ENCODE data around the gene CSMD2.

CSMD2 gene

GRCh38 chr1:34164771-34165391, at the start of gene CSMD2:
TSS of gene CSMD2 (minus strand) at chr1:34165230. CDS start at chr1:34165097, 133 bp downstream.
- Histone ChIP-seq H3K27ac (no peak within 1 kb of the TSS), H3K9me3 (no peaks in the 10 kb centered on the region), H3K36me3 (no peaks in the 10 kb centered on the region), H3K4me1 (ENCODE audit: control insufficient read depth in 1 of 2, insufficient read depth in 1 of 2, low read depth in 1 of 2, low read length in 1 of 2) (no peaks in the 10 kb centered on the region), H3K27me3 (peaks cover 100% of the 10 kb centered on the region), H3K4me3 (ENCODE audit: low read depth in 1 of 2, low read length in 1 of 2) (no peak within 1 kb of the TSS)
- no peak for TF ChIP-seq CTCF (IDR thresholded peaks at IDR 0.05)

GRCh38 chr1:34213956-34214355, 48.9 kb upstream of the CSMD2 start:
- no peak for TF ChIP-seq CTCF (IDR thresholded peaks at IDR 0.05)
- no peaks in the 10 kb centered on the region for H3K4me1 ChIP-seq (ENCODE audit: control insufficient read depth in 1 of 2, insufficient read depth in 1 of 2, low read depth in 1 of 2, low read length in 1 of 2)
- no peaks in the 10 kb centered on the region for H3K27me3 ChIP-seq
- no peak overlapping the region for H3K27ac ChIP-seq
- no peaks in the 10 kb centered on the region for H3K9me3 ChIP-seq
- no peaks in the 10 kb centered on the region for H3K36me3 ChIP-seq
- H3K4me3 ChIP-seq (ENCODE audit: low read depth in 1 of 2, low read length in 1 of 2) = no peak overlapping the region

GRCh38 chr1:34212673-34213072, 47.6 kb upstream of the CSMD2 start:
- Histone ChIP-seq H3K4me1 (ENCODE audit: control insufficient read depth in 1 of 2, insufficient read depth in 1 of 2, low read depth in 1 of 2, low read length in 1 of 2) (no peaks in the 10 kb centered on the region), H3K27me3 (no peaks in the 10 kb centered on the region), H3K4me3 (ENCODE audit: low read depth in 1 of 2, low read length in 1 of 2) (no peak overlapping the region), H3K36me3 (no peaks in the 10 kb centered on the region), H3K27ac (no peak overlapping the region), H3K9me3 (no peaks in the 10 kb centered on the region)
- TF ChIP-seq CTCF (IDR thresholded peaks at IDR 0.05) = no peak

- H3K27me3 ChIP-seq = no peaks in the 10 kb centered on the region
- no peaks in the 10 kb centered on the region for H3K36me3 ChIP-seq
- TF ChIP-seq CTCF (IDR thresholded peaks at IDR 0.05) = no peak
- no peaks in the 10 kb centered on the region for H3K4me1 ChIP-seq (ENCODE audit: control insufficient read depth in 1 of 2, insufficient read depth in 1 of 2, low read depth in 1 of 2, low read length in 1 of 2)
- no peaks in the 10 kb centered on the region for H3K9me3 ChIP-seq
- H3K4me3 ChIP-seq (ENCODE audit: low read depth in 1 of 2, low read length in 1 of 2) = no peak overlapping the region
- H3K27ac ChIP-seq = no peak overlapping the region
Measured at GRCh38 chr1:34199927-34200326, 34.9 kb upstream of the CSMD2 start.

GRCh38 chr1:34192621-34193020, 27.6 kb upstream of the CSMD2 start:
- no peaks in the 10 kb centered on the region for H3K4me1 ChIP-seq (ENCODE audit: control insufficient read depth in 1 of 2, insufficient read depth in 1 of 2, low read depth in 1 of 2, low read length in 1 of 2)
- no peak for TF ChIP-seq CTCF (IDR thresholded peaks at IDR 0.05)
- H3K27me3 ChIP-seq = peaks cover 19% of the 10 kb centered on the region
- no peak overlapping the region for H3K27ac ChIP-seq
- no peaks in the 10 kb centered on the region for H3K9me3 ChIP-seq
- no peaks in the 10 kb centered on the region for H3K36me3 ChIP-seq
- no peak overlapping the region for H3K4me3 ChIP-seq (ENCODE audit: low read depth in 1 of 2, low read length in 1 of 2)

Measured in neutrophil (primary cell).